Liver (tissue), 3 donors: ENCODE measurements around the gene KCNA2.

Source experiments
- CTCF ChIP-seq: fragments of 150-350 bp; IDR thresholded peaks from 2 replicates; pipeline ENCODE4 v1.5.1; 2017; ENCODE audit warnings: improper control_type of control experiment, low read depth, low read length; ENCODE audit not compliant: missing input control
- EGR1 ChIP-seq, 2 donors: IDR thresholded peaks; 2 replicates each; pipeline ENCODE4 v1.6.1; 2016 to 2018; ENCODE audit warnings: antibody characterized with exemption in 2 of 2, low read depth in 2 of 2
- GABPA ChIP-seq, 2 donors: IDR thresholded peaks in 1 of 2; conservative IDR thresholded peaks in 1 of 2; 2 replicates each; pipeline ENCODE4 v1.6.1; 2016; ENCODE audit warnings: antibody characterized with exemption in 2 of 2, mild to moderate bottlenecking in 1 of 2, moderate library complexity in 1 of 2
- JUND ChIP-seq, 2 donors: IDR thresholded peaks; 2 replicates each; pipeline ENCODE4 v1.6.1; 2016; ENCODE audit warnings: antibody characterized with exemption in 2 of 2
- NR2F2 ChIP-seq: IDR thresholded peaks from 2 replicates; pipeline ENCODE4 v1.6.1; 2016; ENCODE audit warnings: antibody characterized with exemption
- RAD21 ChIP-seq, 2 donors: IDR thresholded peaks; 2 replicates each; pipeline ENCODE4 v1.6.1; 2016; ENCODE audit warnings: antibody characterized with exemption in 2 of 2, mild to moderate bottlenecking in 2 of 2
- SP1 ChIP-seq: IDR thresholded peaks from 2 replicates; pipeline ENCODE4 v1.6.1; 2018; ENCODE audit warnings: antibody characterized with exemption, mild to moderate bottlenecking
- YY1 ChIP-seq: IDR thresholded peaks from 2 replicates; pipeline ENCODE4 v1.6.1; 2016; ENCODE audit warnings: antibody characterized with exemption, mild to moderate bottlenecking
- donor health status: healthy.
- donor health status: healthy.

- TF ChIP-seq CTCF (no peak), NR2F2 (no peak), YY1 (no peak), SP1 (no peak), GABPA (IDR thresholded peaks at IDR 0.05 in 1 of 2, conservative IDR thresholded peaks at IDR 0.05 in 1 of 2) (no peak), JUND (IDR thresholded peaks at IDR 0.05) (no peak), EGR1 (IDR thresholded peaks at IDR 0.05; ENCODE audit: low read depth in 2 of 2) (no peak), RAD21 (IDR thresholded peaks at IDR 0.05) (no peak)
Measured at GRCh38 chr1:110616587-110616986, 10.4 kb upstream of the KCNA2 start.
